ENCODE results near the gene ZNF407. TPM values are rescaled to one million over a fixed set of nuclear protein-coding genes. Genes with fewer than 3 reads are reported as not detected.
"Not testable (repeated sequence)": the region's sequence is repeated elsewhere in the genome, so short reads cannot be mapped to it uniquely, and the experiment has no call there.

ZNF407 gene
- total RNA-seq (ENCODE audit: insufficient read depth, low replicate concordance), result 42.9 TPM

GRCh38 chr18:74597662-74598349, at the start of gene ZNF407:
TSS of gene ZNF407 (plus strand) at chr18:74597870. CDS start at chr18:74631020, 33,150 bp downstream.
- peak; percentile 97 for DNase-seq (ENCODE audit: low spot score)

- no peak for DNase-seq (ENCODE audit: low spot score)
Measured at GRCh38 chr18:74549591-74550104, 48.0 kb upstream of the ZNF407 start.

GRCh38 chr18:74550886-74551285, 46.8 kb upstream of the ZNF407 start:
- no peak for DNase-seq (ENCODE audit: low spot score)

- DNase-seq (ENCODE audit: low spot score), result no peak
Measured at GRCh38 chr18:74551452-74551851, 46.2 kb upstream of the ZNF407 start.

- DNase-seq (ENCODE audit: low spot score), result peak; percentile 89
Measured at GRCh38 chr18:74551936-74552555, 45.6 kb upstream of the ZNF407 start.

GRCh38 chr18:74556126-74556525, 41.5 kb upstream of the ZNF407 start:
- DNase-seq (ENCODE audit: low spot score), result no peak

- DNase-seq (ENCODE audit: low spot score), result no peak
Measured at GRCh38 chr18:74558096-74558495, 39.6 kb upstream of the ZNF407 start.

- peak; percentile 62 for DNase-seq (ENCODE audit: low spot score)
Measured at GRCh38 chr18:74562131-74562730, 35.4 kb upstream of the ZNF407 start.

GRCh38 chr18:74562775-74563174, 34.9 kb upstream of the ZNF407 start:
- no peak for DNase-seq (ENCODE audit: low spot score)

- peak; percentile 74 for DNase-seq (ENCODE audit: low spot score)
Measured at GRCh38 chr18:74563999-74564398, 33.7 kb upstream of the ZNF407 start.

- not testable (repeated sequence) for DNase-seq (ENCODE audit: low spot score)
Measured at GRCh38 chr18:74565164-74565563, 32.5 kb upstream of the ZNF407 start.

- DNase-seq (ENCODE audit: low spot score), result not testable (repeated sequence)
Measured at GRCh38 chr18:74565993-74566392, 31.7 kb upstream of the ZNF407 start.

- no peak for DNase-seq (ENCODE audit: low spot score)
Measured at GRCh38 chr18:74567822-74568221, 29.8 kb upstream of the ZNF407 start.

GRCh38 chr18:74569401-74569800, 28.3 kb upstream of the ZNF407 start:
- DNase-seq (ENCODE audit: low spot score), result no peak

GRCh38 chr18:74570266-74570665, 27.4 kb upstream of the ZNF407 start:
- DNase-seq (ENCODE audit: low spot score), result no peak

- no peak for DNase-seq (ENCODE audit: low spot score)
Measured at GRCh38 chr18:74571895-74572680, 25.6 kb upstream of the ZNF407 start.

GRCh38 chr18:74573053-74573452, 24.6 kb upstream of the ZNF407 start:
- no peak for DNase-seq (ENCODE audit: low spot score)

- DNase-seq (ENCODE audit: low spot score), result no peak
Measured at GRCh38 chr18:74574916-74575315, 22.8 kb upstream of the ZNF407 start.

- no peak for DNase-seq (ENCODE audit: low spot score)
Measured at GRCh38 chr18:74577019-74577418, 20.7 kb upstream of the ZNF407 start.

- peak; percentile 18 for DNase-seq (ENCODE audit: low spot score)
Measured at GRCh38 chr18:74579496-74580065, 18.1 kb upstream of the ZNF407 start.

GRCh38 chr18:74582642-74583041, 15.0 kb upstream of the ZNF407 start:
- no peak for DNase-seq (ENCODE audit: low spot score)

Data from umbilical cord (tissue), 2 donors.